Kidney epithelial cell (primary cell): Measurements from ENCODE around the gene MDK. TPM values are rescaled to one million over a fixed set of nuclear protein-coding genes. Genes with fewer than 3 reads are reported as not detected.

ENCODE experiments used
- DNase-seq: peaks from one replicate; pipeline ENCODE4 v3.0.0-alpha.2; 2010; ENCODE audit warnings: low read depth
- H3K27me3 ChIP-seq: 2 replicates; pipeline ENCODE4 v1.6.0; 2011; ENCODE audit warnings: low read length; ENCODE audit not compliant: control insufficient read depth, insufficient read depth
- H3K36me3 ChIP-seq: 2 replicates; pipeline ENCODE4 v1.5.1; 2011; ENCODE audit warnings: low read length; ENCODE audit not compliant: control insufficient read depth, insufficient read depth
- H3K4me3 ChIP-seq: 2 replicates; pipeline ENCODE4 v1.5.1; 2011; ENCODE audit warnings: low read depth, mild to moderate bottlenecking, control low read depth, low read length
- CTCF ChIP-seq: IDR thresholded peaks from 2 replicates; pipeline ENCODE4 v1.5.1; 2011; ENCODE audit warnings: mild to moderate bottlenecking, moderate library complexity, low read length, control low read depth, inconsistent platforms; ENCODE audit not compliant: insufficient read depth, poor library complexity, severe bottlenecking
- total RNA-seq: library from RNA; depleted of rRNA; stranded (reverse); fragments of >200 nt; gene quantifications from 2 replicates; pipeline ENCODE4 v1.2.3, GENCODE V29; 2015

Gene MDK
- total RNA-seq, 1 donor from 2014 or later: 805 TPM

- Histone ChIP-seq H3K27me3 (peaks cover 3% of the 10 kb centered on the region), H3K36me3 (no peaks in the 10 kb centered on the region), H3K4me3 (peak overlapping the region; percentile 54)
- TF ChIP-seq CTCF: no peak
- DNase-seq: no peak
These were observed 563 bp downstream of the MDK start for GRCh38 chr11:46381819-46382645.

DNA sequence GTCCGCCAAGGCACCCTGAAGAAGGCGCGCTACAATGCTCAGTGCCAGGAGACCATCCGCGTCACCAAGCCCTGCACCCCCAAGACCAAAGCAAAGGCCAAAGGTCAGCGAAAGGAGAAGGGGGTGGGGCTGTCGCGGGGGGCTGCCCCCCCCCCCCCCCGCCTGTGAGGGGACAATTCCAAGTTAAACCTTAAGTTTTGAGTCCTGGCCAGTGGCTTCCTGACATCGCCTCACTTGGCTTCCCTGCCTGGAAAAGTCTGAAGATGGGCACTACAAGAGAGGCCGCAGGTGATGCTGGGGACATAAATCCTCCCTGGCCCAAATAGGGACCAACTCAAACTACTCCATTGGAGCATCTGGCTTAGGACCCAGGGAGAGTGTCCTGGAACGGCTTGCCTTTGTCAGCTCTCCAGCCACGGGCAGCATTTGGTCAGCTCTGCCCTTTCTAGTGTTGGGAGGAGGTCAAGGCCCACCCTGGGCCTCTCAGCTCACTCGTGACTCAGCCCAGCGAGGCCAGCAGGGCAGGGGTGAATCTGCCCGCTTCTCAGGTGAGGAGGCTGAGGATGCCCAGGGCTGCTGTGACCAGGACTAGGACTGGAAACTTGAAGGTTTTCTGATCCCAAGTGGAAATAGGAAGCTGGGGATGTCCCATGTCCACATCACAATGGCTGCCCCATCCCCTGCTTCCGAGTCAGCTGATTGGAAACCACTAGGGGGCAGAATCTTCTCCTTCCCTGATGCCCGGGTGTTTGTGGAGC is 1.4 kb downstream of the MDK start:
- Histone ChIP-seq H3K36me3 (no peaks in the 10 kb centered on the region), H3K4me3 (peak overlapping the region; percentile 54), H3K27me3 (peaks cover 7% of the 10 kb centered on the region)
- DNase-seq: no peak
- peak; percentile 62 for TF ChIP-seq CTCF

DNA sequence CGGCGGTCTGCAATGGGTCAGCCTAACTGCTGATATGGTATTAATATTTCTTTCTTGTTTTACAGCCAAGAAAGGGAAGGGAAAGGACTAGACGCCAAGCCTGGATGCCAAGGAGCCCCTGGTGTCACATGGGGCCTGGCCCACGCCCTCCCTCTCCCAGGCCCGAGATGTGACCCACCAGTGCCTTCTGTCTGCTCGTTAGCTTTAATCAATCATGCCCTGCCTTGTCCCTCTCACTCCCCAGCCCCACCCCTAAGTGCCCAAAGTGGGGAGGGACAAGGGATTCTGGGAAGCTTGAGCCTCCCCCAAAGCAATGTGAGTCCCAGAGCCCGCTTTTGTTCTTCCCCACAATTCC is 1.9 kb downstream of the MDK start:
- H3K36me3 ChIP-seq: no peaks in the 10 kb centered on the region
- TF ChIP-seq CTCF: no peak
- H3K4me3 ChIP-seq: no peak overlapping the region
- DNase-seq: no peak
- peaks cover 13% of the 10 kb centered on the region for H3K27me3 ChIP-seq

DNA sequence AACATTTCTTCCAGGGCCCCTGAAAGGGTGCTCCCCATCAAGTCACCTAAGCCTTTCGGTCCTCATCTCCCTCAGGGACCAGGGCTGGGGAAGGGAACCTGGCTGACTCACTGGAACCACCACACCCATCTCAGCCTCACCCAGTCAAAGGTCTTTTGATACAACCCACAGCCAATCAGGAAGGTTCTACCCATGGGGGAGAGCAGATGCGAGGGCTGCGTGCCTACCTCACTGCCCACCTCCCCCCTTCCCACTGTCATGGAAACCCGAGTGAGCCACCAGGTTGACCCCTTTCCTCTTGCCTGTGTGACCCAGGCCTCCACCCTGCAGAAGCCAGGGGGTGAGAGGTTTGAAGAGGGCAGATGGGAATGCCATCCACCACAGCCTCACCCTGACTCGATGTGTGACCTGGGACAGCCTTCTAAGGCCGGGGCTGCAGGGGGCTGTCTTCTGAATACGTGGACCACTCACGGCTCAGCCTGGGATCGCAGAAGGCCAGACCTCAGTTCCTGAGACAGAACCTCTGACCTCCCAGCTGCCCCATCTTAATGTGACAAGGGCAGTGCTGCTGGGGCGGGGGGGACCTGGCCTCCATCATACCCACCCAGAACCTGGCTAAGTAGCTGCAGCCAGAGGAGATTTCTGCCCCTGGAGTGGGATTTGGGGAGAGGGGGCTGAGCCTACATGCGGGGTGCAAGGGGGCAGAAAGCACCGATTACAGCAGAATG is 2.7 kb downstream of the MDK start:
- peaks cover 20% of the 10 kb centered on the region for H3K27me3 ChIP-seq
- no peaks in the 10 kb centered on the region for H3K36me3 ChIP-seq
- DNase-seq: no peak
- no peak for TF ChIP-seq CTCF
- H3K4me3 ChIP-seq: no peak overlapping the region

DNA sequence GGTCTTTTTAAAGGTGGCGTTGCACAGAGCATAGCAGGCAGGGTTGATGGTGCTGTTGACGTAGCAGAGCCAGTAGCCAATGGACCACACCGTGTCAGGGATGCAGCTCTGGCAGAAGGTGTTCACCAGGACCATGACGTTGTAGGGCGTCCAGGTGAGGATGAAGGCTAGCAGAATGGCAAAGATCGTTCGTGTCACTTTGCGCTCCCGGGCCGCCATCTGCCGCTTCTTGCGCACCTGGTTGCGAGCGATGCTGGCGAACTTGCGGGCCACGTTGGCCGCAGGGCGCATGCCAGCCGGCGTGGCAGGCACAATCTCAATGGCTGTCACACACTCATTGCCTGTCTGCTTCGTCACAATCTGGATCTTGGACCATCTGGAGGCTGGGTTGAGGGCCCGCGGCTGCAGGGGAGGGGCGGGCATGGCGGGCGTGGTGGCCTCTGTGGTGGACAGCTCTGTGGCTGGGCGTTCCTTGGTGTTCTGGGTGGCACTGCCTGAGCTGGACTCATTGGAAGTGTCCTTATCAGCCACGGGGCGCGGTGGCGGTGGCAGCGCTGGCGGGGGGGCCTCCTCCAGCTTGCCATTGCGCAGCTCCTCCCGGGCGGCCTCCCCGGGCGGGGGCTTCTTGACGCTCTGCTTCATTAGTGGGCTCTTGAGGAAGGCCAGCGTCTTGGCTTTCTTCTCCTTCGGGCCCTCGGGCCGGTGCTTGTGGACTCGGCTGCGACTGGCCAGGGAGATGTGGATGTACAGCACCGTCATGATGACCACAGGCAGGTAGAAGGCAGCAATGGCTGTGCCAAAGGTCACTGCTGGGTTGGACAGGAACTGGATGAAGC is 3.9 kb downstream of the MDK start:
- no peak overlapping the region for H3K4me3 ChIP-seq
- no peak for TF ChIP-seq CTCF
- H3K27me3 ChIP-seq: peaks cover 32% of the 10 kb centered on the region
- no peak for DNase-seq
- H3K36me3 ChIP-seq: no peaks in the 10 kb centered on the region
